ENCODE measurements around the gene CTNNBIP1.

The CTNNBIP1 gene

GRCh38 chr1:9891207-9891606, 18.9 kb downstream of the CTNNBIP1 start:
- Histone ChIP-seq H3K36me3 (ENCODE audit: insufficient read depth, insufficient read length, low read length) (no peaks in the 10 kb centered on the region), H3K4me1 (ENCODE audit: insufficient read depth, insufficient read length) (peaks cover 24% of the 10 kb centered on the region), H3K27me3 (ENCODE audit: insufficient read depth, insufficient read length) (no peaks in the 10 kb centered on the region), H3K4me3 (ENCODE audit: insufficient read length, low read depth) (no peak overlapping the region), H3K9ac (ENCODE audit: insufficient read length, low read depth) (peak overlapping the region; percentile 45), H3K9me3 (ENCODE audit: insufficient read depth, low read length) (no peaks in the 10 kb centered on the region)
- DNase-seq (ENCODE audit: low read depth, low spot score): peak; percentile 35
- TF ChIP-seq ZNF274 (IDR thresholded peaks at IDR 0.05; ENCODE audit: low read depth, low read length) (no peak), YY1 (IDR thresholded peaks at IDR 0.05; ENCODE audit: insufficient read depth, insufficient read length) (no peak), SUZ12 (IDR thresholded peaks at IDR 0.05; ENCODE audit: extremely low read depth, insufficient read depth, insufficient read length) (no peak)

DNA sequence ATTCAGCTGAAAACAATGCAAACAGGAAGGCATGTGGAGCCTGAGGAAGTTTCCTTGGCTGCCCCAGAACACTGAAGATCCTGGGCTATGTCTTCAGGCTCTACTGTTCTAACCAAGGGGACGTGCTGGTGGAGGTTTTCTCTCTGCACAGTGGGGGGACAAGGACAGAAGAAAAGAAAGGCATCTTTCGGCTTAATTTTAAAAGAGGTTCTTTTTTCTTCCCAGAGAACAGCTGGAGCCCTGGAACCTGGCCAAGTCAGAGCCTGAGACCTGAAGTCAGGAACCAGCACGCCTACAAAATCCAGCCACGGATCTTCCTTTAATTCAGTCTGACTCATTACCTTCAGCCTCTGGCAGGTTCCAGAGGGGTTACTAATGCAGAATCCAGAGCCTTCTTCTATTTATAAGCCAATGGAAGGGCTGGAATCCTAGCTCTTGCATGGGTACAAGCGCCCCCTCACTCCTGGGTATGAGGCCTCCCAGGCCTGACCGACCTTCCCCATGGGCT, 19.8 kb downstream of the CTNNBIP1 start:
- no peaks in the 10 kb centered on the region for H3K36me3 ChIP-seq (ENCODE audit: insufficient read depth, insufficient read length, low read length)
- DNase-seq (ENCODE audit: low read depth, low spot score): peak; percentile 59
- H3K27me3 ChIP-seq (ENCODE audit: insufficient read depth, insufficient read length): no peaks in the 10 kb centered on the region
- no peaks in the 10 kb centered on the region for H3K9me3 ChIP-seq (ENCODE audit: insufficient read depth, low read length)
- H3K9ac ChIP-seq (ENCODE audit: insufficient read length, low read depth): peak overlapping the region; percentile 8
- peaks cover 27% of the 10 kb centered on the region for H3K4me1 ChIP-seq (ENCODE audit: insufficient read depth, insufficient read length)
- H3K4me3 ChIP-seq (ENCODE audit: insufficient read length, low read depth): no peak overlapping the region
- no peak for TF ChIP-seq ZNF274 (IDR thresholded peaks at IDR 0.05; ENCODE audit: low read depth, low read length)
- TF ChIP-seq YY1 (IDR thresholded peaks at IDR 0.05; ENCODE audit: insufficient read depth, insufficient read length): no peak
- TF ChIP-seq SUZ12 (IDR thresholded peaks at IDR 0.05; ENCODE audit: extremely low read depth, insufficient read depth, insufficient read length): no peak

DNA sequence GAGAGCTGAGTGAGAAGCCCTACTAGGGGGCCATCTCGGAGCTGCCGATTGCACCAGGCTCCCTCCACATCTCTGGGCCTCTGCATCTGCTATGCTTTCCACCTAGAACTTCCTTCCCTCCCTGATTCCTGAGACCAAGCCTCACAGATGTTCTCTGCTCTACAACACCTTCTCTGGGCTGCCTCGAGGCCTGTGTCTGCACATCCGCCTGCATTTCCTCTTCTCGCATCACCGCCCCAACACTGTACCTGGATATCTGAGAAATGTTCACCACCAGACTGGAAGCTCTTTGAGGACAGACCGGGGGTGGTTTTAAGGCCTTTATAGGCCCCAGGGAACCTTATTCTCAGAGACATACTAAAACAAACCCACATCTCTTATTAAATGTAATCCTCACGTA, 20.7 kb downstream of the CTNNBIP1 start:
- H3K9me3 ChIP-seq (ENCODE audit: insufficient read depth, low read length): no peaks in the 10 kb centered on the region
- no peaks in the 10 kb centered on the region for H3K27me3 ChIP-seq (ENCODE audit: insufficient read depth, insufficient read length)
- TF ChIP-seq ZNF274 (IDR thresholded peaks at IDR 0.05; ENCODE audit: low read depth, low read length): no peak
- H3K4me3 ChIP-seq (ENCODE audit: insufficient read length, low read depth): no peak overlapping the region
- peaks cover 4% of the 10 kb centered on the region for H3K36me3 ChIP-seq (ENCODE audit: insufficient read depth, insufficient read length, low read length)
- DNase-seq (ENCODE audit: low read depth, low spot score): no peak
- H3K4me1 ChIP-seq (ENCODE audit: insufficient read depth, insufficient read length): peaks cover 30% of the 10 kb centered on the region
- H3K9ac ChIP-seq (ENCODE audit: insufficient read length, low read depth): peak overlapping the region; percentile 42

DNA sequence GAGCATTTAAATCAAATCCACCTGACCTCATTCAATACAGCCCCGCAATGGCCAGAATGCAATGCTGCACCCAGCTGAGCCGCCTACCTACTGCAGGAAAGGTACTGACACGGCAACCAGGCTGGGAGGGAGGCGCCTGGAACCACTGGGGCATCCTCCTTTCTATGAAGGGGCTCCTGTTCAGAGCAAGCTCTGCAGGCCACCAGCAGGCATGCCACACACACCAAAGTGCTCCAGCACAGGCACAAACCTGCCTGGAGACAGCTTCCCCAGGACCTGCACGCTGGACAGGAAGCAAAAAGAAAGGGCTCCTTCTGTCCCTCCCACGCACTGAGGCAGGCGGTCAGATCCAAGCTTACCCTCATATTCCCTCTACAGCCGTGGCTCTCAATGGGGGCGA, 21.2 kb downstream of the CTNNBIP1 start:
- no peak for TF ChIP-seq ZNF274 (IDR thresholded peaks at IDR 0.05; ENCODE audit: low read depth, low read length)
- TF ChIP-seq SUZ12 (IDR thresholded peaks at IDR 0.05; ENCODE audit: extremely low read depth, insufficient read depth, insufficient read length): no peak
- TF ChIP-seq YY1 (IDR thresholded peaks at IDR 0.05; ENCODE audit: insufficient read depth, insufficient read length): no peak
- Histone ChIP-seq H3K4me1 (ENCODE audit: insufficient read depth, insufficient read length) (peaks cover 35% of the 10 kb centered on the region), H3K27me3 (ENCODE audit: insufficient read depth, insufficient read length) (no peaks in the 10 kb centered on the region), H3K36me3 (ENCODE audit: insufficient read depth, insufficient read length, low read length) (peaks cover 4% of the 10 kb centered on the region), H3K9me3 (ENCODE audit: insufficient read depth, low read length) (no peaks in the 10 kb centered on the region), H3K4me3 (ENCODE audit: insufficient read length, low read depth) (no peak overlapping the region), H3K9ac (ENCODE audit: insufficient read length, low read depth) (no peak overlapping the region)
- no peak for DNase-seq (ENCODE audit: low read depth, low spot score)

GRCh38 chr1:9887070-9887469, 23.0 kb downstream of the CTNNBIP1 start:
- Histone ChIP-seq H3K4me1 (ENCODE audit: insufficient read depth, insufficient read length) (peaks cover 29% of the 10 kb centered on the region), H3K4me3 (ENCODE audit: insufficient read length, low read depth) (no peak overlapping the region), H3K9ac (ENCODE audit: insufficient read length, low read depth) (no peak overlapping the region), H3K36me3 (ENCODE audit: insufficient read depth, insufficient read length, low read length) (peaks cover 12% of the 10 kb centered on the region), H3K9me3 (ENCODE audit: insufficient read depth, low read length) (no peaks in the 10 kb centered on the region), H3K27me3 (ENCODE audit: insufficient read depth, insufficient read length) (no peaks in the 10 kb centered on the region)
- TF ChIP-seq ZNF274 (IDR thresholded peaks at IDR 0.05; ENCODE audit: low read depth, low read length) (no peak), YY1 (IDR thresholded peaks at IDR 0.05; ENCODE audit: insufficient read depth, insufficient read length) (no peak), SUZ12 (IDR thresholded peaks at IDR 0.05; ENCODE audit: extremely low read depth, insufficient read depth, insufficient read length) (no peak)
- no peak for DNase-seq (ENCODE audit: low read depth, low spot score)

DNA sequence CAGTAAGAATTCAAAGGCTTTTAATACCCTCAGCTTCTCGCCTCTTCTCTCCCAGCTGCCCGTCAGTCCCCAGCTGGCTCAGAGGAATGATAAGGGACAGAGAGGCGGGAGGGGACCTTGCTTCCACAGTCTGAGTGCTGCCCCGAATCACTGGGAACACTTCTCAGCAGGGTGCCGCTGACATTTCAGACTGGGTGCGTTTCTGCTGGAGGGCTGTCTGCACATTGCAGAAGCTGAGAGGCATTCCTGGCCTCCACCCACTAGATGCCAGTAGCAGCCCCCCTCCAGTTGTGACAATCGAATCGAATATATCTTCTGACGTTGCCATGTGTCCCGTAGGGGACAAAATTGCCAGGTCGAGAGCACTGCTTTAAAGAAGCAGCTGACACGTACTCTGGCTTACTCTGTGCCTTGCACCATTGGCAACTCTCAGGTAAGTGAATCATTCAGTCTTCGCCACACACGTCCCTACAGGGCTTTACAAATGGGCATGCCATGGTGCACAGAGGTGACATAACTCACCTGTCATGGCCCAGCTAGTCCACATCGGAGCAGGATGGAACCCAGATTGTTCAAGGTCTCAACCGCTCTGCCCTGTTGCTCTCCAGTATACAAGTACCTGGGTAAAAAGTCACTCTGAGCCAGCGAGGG, 23.9 kb downstream of the CTNNBIP1 start:
- no peaks in the 10 kb centered on the region for H3K27me3 ChIP-seq (ENCODE audit: insufficient read depth, insufficient read length)
- no peak for DNase-seq (ENCODE audit: low read depth, low spot score)
- no peak for TF ChIP-seq YY1 (IDR thresholded peaks at IDR 0.05; ENCODE audit: insufficient read depth, insufficient read length)
- TF ChIP-seq SUZ12 (IDR thresholded peaks at IDR 0.05; ENCODE audit: extremely low read depth, insufficient read depth, insufficient read length): no peak
- no peak for TF ChIP-seq ZNF274 (IDR thresholded peaks at IDR 0.05; ENCODE audit: low read depth, low read length)
- H3K4me1 ChIP-seq (ENCODE audit: insufficient read depth, insufficient read length): peaks cover 29% of the 10 kb centered on the region
- no peaks in the 10 kb centered on the region for H3K9me3 ChIP-seq (ENCODE audit: insufficient read depth, low read length)
- H3K4me3 ChIP-seq (ENCODE audit: insufficient read length, low read depth): no peak overlapping the region
- H3K36me3 ChIP-seq (ENCODE audit: insufficient read depth, insufficient read length, low read length): peaks cover 12% of the 10 kb centered on the region
- no peak overlapping the region for H3K9ac ChIP-seq (ENCODE audit: insufficient read length, low read depth)

DNA sequence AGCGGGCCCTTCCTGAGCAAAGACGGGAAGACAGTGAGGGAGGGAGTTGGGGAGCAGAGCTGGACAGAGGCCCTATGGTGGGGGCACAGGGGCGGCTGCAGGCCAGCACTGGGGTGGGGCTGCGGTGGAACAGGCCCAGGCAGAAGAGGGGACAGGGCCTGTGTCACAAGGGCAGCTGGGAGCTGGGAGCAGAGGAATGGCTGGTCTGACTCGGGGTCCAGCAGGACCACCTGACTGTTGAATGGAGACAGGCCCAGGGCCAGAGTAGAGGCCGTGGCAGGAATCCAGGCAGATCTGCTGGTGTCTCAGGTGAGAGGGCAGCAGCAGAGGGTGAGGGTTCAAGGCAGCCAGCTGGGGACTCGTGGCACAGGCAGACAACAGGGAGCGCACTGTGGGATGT, 25.3 kb downstream of the CTNNBIP1 start:
- Histone ChIP-seq H3K27me3 (ENCODE audit: insufficient read depth, insufficient read length) (no peaks in the 10 kb centered on the region), H3K4me1 (ENCODE audit: insufficient read depth, insufficient read length) (peaks cover 25% of the 10 kb centered on the region), H3K9ac (ENCODE audit: insufficient read length, low read depth) (no peak overlapping the region), H3K4me3 (ENCODE audit: insufficient read length, low read depth) (no peak overlapping the region), H3K9me3 (ENCODE audit: insufficient read depth, low read length) (no peaks in the 10 kb centered on the region), H3K36me3 (ENCODE audit: insufficient read depth, insufficient read length, low read length) (peaks cover 12% of the 10 kb centered on the region)
- TF ChIP-seq YY1 (IDR thresholded peaks at IDR 0.05; ENCODE audit: insufficient read depth, insufficient read length): no peak
- TF ChIP-seq ZNF274 (IDR thresholded peaks at IDR 0.05; ENCODE audit: low read depth, low read length): no peak
- no peak for TF ChIP-seq SUZ12 (IDR thresholded peaks at IDR 0.05; ENCODE audit: extremely low read depth, insufficient read depth, insufficient read length)
- DNase-seq (ENCODE audit: low read depth, low spot score): no peak
